Rectal smooth muscle tissue (tissue), 1 donor: ENCODE results near the gene TMUB1.
"Not testable (repeated sequence)": the region's sequence is repeated elsewhere in the genome, so short reads cannot be mapped to it uniquely, and the experiment has no call there.

Experiments used
- H3K27ac ChIP-seq: one replicate; pipeline ENCODE4 v1.7.0; 2013; ENCODE audit warnings: low read depth, low read length, inconsistent platforms
- H3K27me3 ChIP-seq: one replicate; pipeline ENCODE4 v1.7.0; 2013; ENCODE audit warnings: low read length; ENCODE audit not compliant: control insufficient read depth, insufficient read depth
- H3K36me3 ChIP-seq: one replicate; pipeline ENCODE4 v1.7.0; 2013; ENCODE audit warnings: low read length; ENCODE audit not compliant: control insufficient read depth, insufficient read depth
- H3K4me1 ChIP-seq: one replicate; pipeline ENCODE4 v1.7.0; 2013; ENCODE audit warnings: low read length; ENCODE audit not compliant: control insufficient read depth, insufficient read depth
- H3K4me3 ChIP-seq: one replicate; pipeline ENCODE4 v1.7.0; 2013; ENCODE audit warnings: low read length
- H3K9ac ChIP-seq: one replicate; pipeline ENCODE4 v1.7.0; 2013; ENCODE audit warnings: low read length

The TMUB1 gene

DNA sequence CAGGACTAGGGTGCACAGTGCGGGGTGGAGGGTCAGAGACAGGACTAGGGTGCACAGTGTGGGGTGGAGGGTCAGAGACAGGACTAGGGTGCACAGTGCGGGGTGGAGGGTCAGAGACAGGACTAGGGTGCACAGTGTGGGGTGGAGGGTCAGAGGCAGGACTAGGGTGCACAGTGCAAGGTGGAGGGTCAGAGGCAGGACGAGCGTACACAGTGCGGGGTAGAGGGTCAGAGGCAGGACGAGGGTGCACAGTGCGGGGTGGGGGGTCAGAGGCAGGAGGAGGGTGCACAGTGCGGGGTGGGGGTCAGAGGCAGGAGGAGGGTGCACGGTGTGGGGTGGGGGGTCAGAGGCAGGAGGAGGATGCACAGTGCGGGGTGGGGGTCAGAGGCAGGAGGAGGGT, 39.8 kb downstream of the TMUB1 start:
- H3K9ac ChIP-seq, H3K4me1 ChIP-seq, H3K36me3 ChIP-seq, H3K27me3 ChIP-seq, H3K4me3 ChIP-seq, H3K27ac ChIP-seq: not testable (repeated sequence)

- Histone ChIP-seq H3K4me1 (no peaks in the 10 kb centered on the region), H3K36me3 (peaks cover 4% of the 10 kb centered on the region), H3K27ac (no peak overlapping the region)
These were observed 42.5 kb downstream of the TMUB1 start for GRCh38 chr7:151040616-151041375.

GRCh38 chr7:151039850-151040548, 43.3 kb downstream of the TMUB1 start:
- H3K36me3 ChIP-seq, result peaks cover 10% of the 10 kb centered on the region
- H3K9ac ChIP-seq, result no peak overlapping the region
- H3K4me3 ChIP-seq, result no peak overlapping the region
- H3K4me1 ChIP-seq, result no peaks in the 10 kb centered on the region
- H3K27ac ChIP-seq, result no peak overlapping the region
- H3K27me3 ChIP-seq, result no peaks in the 10 kb centered on the region

More at GRCh38 chr7:151040616-151041375, 42.5 kb downstream of the TMUB1 start:
- Histone ChIP-seq H3K9ac (no peak overlapping the region), H3K4me3 (no peak overlapping the region), H3K27me3 (no peaks in the 10 kb centered on the region)

GRCh38 chr7:151038951-151039849, 44.1 kb downstream of the TMUB1 start:
- no peaks in the 10 kb centered on the region for H3K4me1 ChIP-seq
- H3K4me3 ChIP-seq, result no peak overlapping the region
- H3K27me3 ChIP-seq, result no peaks in the 10 kb centered on the region
- H3K9ac ChIP-seq, result no peak overlapping the region
- H3K27ac ChIP-seq, result no peak overlapping the region
- peaks cover 17% of the 10 kb centered on the region for H3K36me3 ChIP-seq

DNA sequence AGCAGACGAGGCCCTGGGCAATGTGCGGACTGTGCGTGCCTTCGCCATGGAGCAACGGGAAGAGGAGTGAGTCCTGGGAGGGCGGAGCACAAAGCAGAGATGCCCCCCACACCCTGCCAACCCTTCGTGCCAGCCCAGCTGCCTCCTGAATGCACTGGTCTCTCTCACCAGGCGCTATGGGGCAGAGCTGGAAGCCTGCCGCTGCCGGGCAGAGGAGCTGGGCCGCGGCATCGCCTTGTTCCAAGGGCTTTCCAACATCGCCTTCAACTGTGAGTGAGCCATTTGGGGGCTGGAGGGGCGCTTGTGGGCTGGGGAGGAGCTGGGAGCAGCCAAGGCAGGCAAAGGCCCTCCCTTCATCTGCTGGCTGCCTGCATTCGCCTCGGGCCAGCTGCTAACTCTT, 47.4 kb downstream of the TMUB1 start:
- Histone ChIP-seq H3K4me3 (no peak overlapping the region), H3K27me3 (no peaks in the 10 kb centered on the region), H3K36me3 (peaks cover 13% of the 10 kb centered on the region)

DNA sequence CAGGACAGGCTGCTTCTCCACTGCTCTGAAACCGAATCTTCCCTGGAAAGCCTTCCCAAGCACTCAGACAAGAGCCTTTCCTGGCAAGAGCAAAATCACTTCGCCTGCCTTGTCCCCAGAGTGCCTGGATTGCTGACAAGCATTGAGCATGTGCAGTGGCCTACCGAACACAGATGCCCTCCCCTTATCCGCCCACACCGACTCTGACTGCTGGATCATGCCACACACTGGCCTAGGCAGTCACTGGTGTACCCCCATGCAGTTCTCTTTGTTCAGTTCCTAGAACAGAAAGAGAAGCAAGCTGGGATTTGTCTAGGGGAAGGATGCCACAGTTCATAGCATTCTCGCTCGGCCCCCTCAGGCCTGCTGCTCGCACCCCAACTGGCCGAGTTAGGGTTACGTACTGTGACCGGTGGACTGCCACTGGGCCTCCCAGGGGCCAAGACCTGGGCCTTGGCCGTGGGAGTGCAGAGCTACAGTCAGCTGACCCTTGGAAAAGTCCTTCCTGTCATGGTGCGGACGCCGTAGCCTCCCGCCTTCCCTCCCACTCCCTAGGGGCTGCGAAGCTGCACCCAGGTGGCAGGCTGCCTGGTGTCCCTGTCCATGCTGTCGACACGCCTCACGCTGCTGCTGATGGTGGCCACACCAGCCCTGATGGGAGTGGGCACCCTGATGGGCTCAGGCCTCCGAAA, 48.1 kb downstream of the TMUB1 start:
- Histone ChIP-seq H3K27ac (no peak overlapping the region), H3K27me3 (no peaks in the 10 kb centered on the region), H3K36me3 (peaks cover 13% of the 10 kb centered on the region), H3K9ac (no peak overlapping the region), H3K4me1 (no peaks in the 10 kb centered on the region), H3K4me3 (no peak overlapping the region)

More for the DNA sequence above, 47.4 kb downstream of the TMUB1 start:
- Histone ChIP-seq H3K4me1 (no peaks in the 10 kb centered on the region), H3K9ac (no peak overlapping the region), H3K27ac (no peak overlapping the region)

GRCh38 chr7:151034312-151035025, 48.8 kb downstream of the TMUB1 start:
- no peak overlapping the region for H3K9ac ChIP-seq
- no peak overlapping the region for H3K4me3 ChIP-seq
- H3K4me1 ChIP-seq, result no peaks in the 10 kb centered on the region
- H3K36me3 ChIP-seq, result peaks cover 13% of the 10 kb centered on the region
- H3K27ac ChIP-seq, result no peak overlapping the region
- no peaks in the 10 kb centered on the region for H3K27me3 ChIP-seq

DNA sequence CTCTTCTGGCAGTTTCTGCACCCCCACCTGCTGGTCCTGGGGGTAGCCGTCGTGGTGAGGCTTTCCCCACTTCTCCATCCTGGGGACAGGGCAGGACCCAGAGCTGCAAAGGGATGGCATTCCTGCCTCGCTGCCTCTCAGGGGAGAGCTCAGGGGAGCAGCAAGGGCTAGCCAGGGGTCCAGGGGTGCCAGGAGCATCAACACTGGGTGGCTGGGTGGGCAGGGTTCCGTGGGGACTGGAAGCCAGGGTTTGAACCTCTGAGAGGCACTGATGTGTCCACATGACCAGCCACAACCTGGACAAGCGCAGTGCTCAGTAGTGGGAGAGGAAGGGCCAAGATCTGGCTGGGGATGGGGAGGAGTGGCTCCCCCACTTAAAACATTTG, 49.4 kb downstream of the TMUB1 start:
- H3K27me3 ChIP-seq, result no peaks in the 10 kb centered on the region
- no peak overlapping the region for H3K27ac ChIP-seq
- H3K4me3 ChIP-seq, result no peak overlapping the region
- peaks cover 2% of the 10 kb centered on the region for H3K4me1 ChIP-seq
- no peak overlapping the region for H3K9ac ChIP-seq
- H3K36me3 ChIP-seq, result peaks cover 13% of the 10 kb centered on the region

GRCh38 chr7:151032936-151033863, 50.1 kb downstream of the TMUB1 start:
- no peak overlapping the region for H3K4me3 ChIP-seq
- H3K4me1 ChIP-seq, result peaks cover 2% of the 10 kb centered on the region
- H3K36me3 ChIP-seq, result peaks cover 13% of the 10 kb centered on the region
- H3K27me3 ChIP-seq, result no peaks in the 10 kb centered on the region
- no peak overlapping the region for H3K9ac ChIP-seq
- no peak overlapping the region for H3K27ac ChIP-seq
